Thyroid gland (tissue), 4 donors: ENCODE data around the gene INPP5A. TPM values are rescaled to one million over a fixed set of nuclear protein-coding genes. Genes with fewer than 3 reads are reported as not detected.

Source experiments
- DNase-seq, 2 donors: peaks; one replicate each; pipeline ENCODE4 v3.0.0-alpha.2; 2019
- H3K27ac ChIP-seq, 3 donors: fragments of 200-600 bp; sonication (generic); 1 replicate in 2 of 3; 2 replicates in 1 of 3; pipeline ENCODE4 v1.5.1; 2016 to 2019; ENCODE audit warnings: mild to moderate bottlenecking in 1 of 3, moderate library complexity in 1 of 3
- H3K27me3 ChIP-seq: fragments of 200-600 bp; sonication (generic); one replicate; pipeline ENCODE4 v1.5.1; 2019
- H3K36me3 ChIP-seq, 2 donors: fragments of 200-600 bp; sonication (generic); one replicate each; pipeline ENCODE4 v1.5.1; 2016 to 2019
- H3K4me1 ChIP-seq, 2 donors: fragments of 200-600 bp; sonication (generic); one replicate each; pipeline ENCODE4 v1.5.1; 2017 to 2019
- H3K4me3 ChIP-seq, 3 donors: fragments of 200-600 bp; sonication (generic); replicated peaks in 1 of 3; 1 replicate in 2 of 3; 2 replicates in 1 of 3; pipeline ENCODE4 v1.5.1; 2016; ENCODE audit warnings: mild to moderate bottlenecking in 1 of 3
- H3K9me3 ChIP-seq: fragments of 200-600 bp; sonication (generic); one replicate; pipeline ENCODE4 v1.5.1; 2017
- POLR2A ChIP-seq, 2 donors: fragments of 450-650 bp; IDR thresholded peaks; one replicate each; pipeline ENCODE4 v1.6.1; 2017; ENCODE audit warnings: antibody characterized with exemption in 2 of 2, mild to moderate bottlenecking in 2 of 2, moderate library complexity in 1 of 2
- WGBS, 2 donors: methylation state at CpG; one replicate each; pipeline ENCODE4 v1.1.5; 2017; 5-methylcytosine and 5-hydroxymethylcytosine counted together
- intact Hi-C: fragments of 100-400 bp; cut with DNase I; formaldehyde crosslinking; loops from one replicate; pipeline ENCODE4 v1.15.1; 2023
- total RNA-seq, 4 donors: library from RNA; depleted of rRNA; stranded (reverse); fragments of >200 nt; gene quantifications; one replicate each; pipeline ENCODE4 v1.2.3, GENCODE V29; 2016
- TF ChIP-seq, protein P1 (sequence below), 6 experiments: fragments of 200-600 bp in 3 of 6; fragments of 450-650 bp in 3 of 6; sonication (generic) in 3 of 6; IDR thresholded peaks; one replicate each; pipeline ENCODE4 v1.5.1; 2016 to 2019; ENCODE audit warnings: antibody characterized with exemption in 6 of 6, mild to moderate bottlenecking in 2 of 6, inconsistent platforms in 1 of 6, moderate library complexity in 1 of 6

INPP5A gene
- total RNA-seq, 4 donors from 2014 or later = 30.4 to 75.8 (median 41.1) TPM

DNA sequence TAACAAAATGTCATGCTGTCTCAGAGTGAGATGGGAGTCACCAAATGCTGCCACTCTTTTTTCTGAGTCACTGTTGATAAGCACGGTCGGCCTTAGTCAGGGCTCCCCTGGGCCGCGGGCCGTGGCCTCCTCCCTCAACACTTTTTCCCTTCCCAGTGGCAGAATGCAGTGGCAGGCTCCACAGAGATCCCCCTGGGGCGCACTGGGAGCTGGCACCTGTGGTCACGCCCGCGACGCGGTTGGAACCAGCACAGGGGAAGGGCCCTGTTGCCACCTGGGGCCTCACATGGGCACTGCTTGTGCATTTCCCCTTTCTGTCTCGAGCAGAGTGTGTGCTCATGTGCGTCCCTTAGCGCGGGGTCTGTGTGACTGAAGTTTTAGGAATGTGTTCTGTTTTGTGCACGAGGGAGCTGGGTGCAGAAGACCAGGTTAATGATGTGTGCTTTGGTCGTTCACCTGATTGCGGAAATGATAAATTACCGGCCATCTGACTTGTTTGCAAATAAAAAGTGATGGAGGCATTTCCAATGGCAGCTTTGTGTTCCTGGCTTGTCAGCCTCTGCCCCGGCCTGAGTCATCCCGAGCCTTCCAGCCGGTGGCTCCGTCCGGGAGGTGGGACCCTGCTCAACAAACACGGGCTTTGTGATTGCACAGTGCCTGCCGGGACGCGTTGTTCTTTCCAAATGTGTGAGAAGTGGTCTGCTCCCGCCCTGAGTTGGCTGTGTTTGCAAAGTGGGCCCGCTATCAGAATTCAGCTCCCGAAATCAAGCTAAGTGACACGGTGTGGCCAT, 147.7 kb downstream of the INPP5A start:
- Histone ChIP-seq H3K4me3 (no peak overlapping the region), H3K4me1 (no peaks in the 10 kb centered on the region), H3K36me3 (no peaks in the 10 kb centered on the region), H3K9me3 (no peaks in the 10 kb centered on the region), H3K27ac (no peak overlapping the region), H3K27me3 (no peaks in the 10 kb centered on the region)
- WGBS, 2 donors = 75 to 77% methylated on average over 25 to 32 of the region's 32 CpGs
- TF ChIP-seq, protein P1, sequence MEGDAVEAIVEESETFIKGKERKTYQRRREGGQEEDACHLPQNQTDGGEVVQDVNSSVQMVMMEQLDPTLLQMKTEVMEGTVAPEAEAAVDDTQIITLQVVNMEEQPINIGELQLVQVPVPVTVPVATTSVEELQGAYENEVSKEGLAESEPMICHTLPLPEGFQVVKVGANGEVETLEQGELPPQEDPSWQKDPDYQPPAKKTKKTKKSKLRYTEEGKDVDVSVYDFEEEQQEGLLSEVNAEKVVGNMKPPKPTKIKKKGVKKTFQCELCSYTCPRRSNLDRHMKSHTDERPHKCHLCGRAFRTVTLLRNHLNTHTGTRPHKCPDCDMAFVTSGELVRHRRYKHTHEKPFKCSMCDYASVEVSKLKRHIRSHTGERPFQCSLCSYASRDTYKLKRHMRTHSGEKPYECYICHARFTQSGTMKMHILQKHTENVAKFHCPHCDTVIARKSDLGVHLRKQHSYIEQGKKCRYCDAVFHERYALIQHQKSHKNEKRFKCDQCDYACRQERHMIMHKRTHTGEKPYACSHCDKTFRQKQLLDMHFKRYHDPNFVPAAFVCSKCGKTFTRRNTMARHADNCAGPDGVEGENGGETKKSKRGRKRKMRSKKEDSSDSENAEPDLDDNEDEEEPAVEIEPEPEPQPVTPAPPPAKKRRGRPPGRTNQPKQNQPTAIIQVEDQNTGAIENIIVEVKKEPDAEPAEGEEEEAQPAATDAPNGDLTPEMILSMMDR (IDR thresholded peaks at IDR 0.05) = no peak
- TF ChIP-seq POLR2A (IDR thresholded peaks at IDR 0.05) = no peak
- intact Hi-C loops = no loop called here
- no peak for DNase-seq

DNA sequence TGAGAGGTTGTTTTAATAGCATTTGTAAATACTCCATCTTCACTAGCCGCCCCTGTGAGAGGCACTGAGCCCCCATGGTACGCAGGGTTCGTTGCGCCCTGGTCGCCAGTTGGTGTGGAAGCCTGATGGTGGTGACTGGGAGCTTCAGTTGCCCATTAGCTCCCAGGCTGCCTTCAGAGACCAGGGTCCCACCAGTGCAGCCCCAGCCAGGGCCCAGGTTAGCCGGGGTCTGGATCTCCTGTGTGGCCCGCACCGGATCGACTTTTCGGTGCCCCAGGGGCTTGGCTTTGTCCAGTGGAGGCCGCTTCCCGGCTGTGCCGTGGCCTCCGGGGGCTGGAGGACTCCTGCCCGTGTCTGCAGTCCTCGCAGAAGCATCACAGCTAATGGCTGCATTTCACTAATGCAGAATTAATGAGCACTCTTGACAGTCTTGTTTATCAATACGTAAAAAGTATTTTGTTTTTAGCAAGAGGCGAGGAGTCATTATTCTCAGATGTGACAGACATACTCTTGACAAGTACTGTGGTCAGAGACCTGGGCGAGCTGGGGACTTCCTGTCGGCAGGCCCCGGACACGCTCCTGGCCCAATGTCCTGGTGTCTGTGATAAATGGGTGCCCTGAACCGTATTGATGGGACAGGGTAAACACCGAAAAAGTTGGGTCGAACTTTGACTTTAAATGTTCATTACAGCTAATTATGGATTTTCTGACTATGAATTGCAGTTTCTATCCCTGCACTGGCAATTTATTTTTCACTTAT, 148.5 kb downstream of the INPP5A start:
- no peak overlapping the region for H3K27ac ChIP-seq
- no peak overlapping the region for H3K4me3 ChIP-seq
- intact Hi-C loops = no loop called here
- no peaks in the 10 kb centered on the region for H3K27me3 ChIP-seq
- H3K9me3 ChIP-seq = no peaks in the 10 kb centered on the region
- H3K4me1 ChIP-seq = no peaks in the 10 kb centered on the region
- TF ChIP-seq, protein P1 (IDR thresholded peaks at IDR 0.05) = no peak
- TF ChIP-seq POLR2A (IDR thresholded peaks at IDR 0.05) = no peak
- DNase-seq = peak in 1 of 2 donors; percentile 1
- WGBS, 2 donors = 91 to 96% methylated on average over 14 to 25 of the region's 25 CpGs
- peaks cover 3 to 6% of the 10 kb centered on the region in 2 donors for H3K36me3 ChIP-seq

DNA sequence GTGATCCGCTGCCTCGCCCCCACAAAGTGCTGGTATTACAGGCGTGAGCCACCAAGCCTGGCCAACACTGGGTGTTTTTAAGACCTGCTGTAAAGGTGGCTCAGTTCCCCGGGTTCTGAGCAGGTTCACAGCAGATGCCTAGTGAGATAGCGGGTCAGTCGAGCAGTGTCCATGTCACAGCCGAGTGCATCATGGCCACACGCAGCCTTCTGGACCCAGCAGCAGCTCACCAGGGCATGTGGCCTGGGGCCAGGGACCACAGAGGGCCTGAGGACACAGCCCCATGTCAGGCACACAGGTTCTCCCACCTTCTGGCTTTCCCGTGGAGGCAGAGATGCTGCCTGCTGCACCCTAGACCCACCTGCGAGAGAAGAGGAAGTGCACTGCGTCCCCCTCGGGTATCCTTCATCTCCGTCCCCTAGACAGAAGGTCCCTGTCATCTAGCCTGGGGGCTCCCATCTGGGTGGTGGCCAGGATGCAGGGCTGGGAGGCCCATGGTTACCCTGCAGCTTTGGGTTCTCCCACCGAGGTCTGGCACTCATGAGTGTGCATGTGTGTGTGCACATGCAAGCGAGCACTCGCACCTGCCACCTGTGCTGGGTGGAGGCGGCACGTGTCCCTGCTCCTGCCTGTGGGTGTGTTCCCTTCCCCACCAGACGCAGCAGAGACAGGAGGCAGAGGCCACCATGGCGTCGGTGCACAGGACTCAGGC, 149.8 kb downstream of the INPP5A start:
- TF ChIP-seq POLR2A (IDR thresholded peaks at IDR 0.05) = no peak
- TF ChIP-seq, protein P1 (IDR thresholded peaks at IDR 0.05) = no peak
- WGBS, 2 donors = 94 to 96% methylated on average over 17 to 20 of the region's 21 CpGs
- Histone ChIP-seq H3K4me3 (no peak overlapping the region), H3K9me3 (no peaks in the 10 kb centered on the region), H3K27me3 (no peaks in the 10 kb centered on the region), H3K4me1 (no peaks in the 10 kb centered on the region), H3K36me3 (peaks cover 8 to 9% of the 10 kb centered on the region in 2 donors), H3K27ac (no peak overlapping the region)
- peak in 1 of 2 donors; percentile 1 for DNase-seq
- intact Hi-C loops = no loop called here

DNA sequence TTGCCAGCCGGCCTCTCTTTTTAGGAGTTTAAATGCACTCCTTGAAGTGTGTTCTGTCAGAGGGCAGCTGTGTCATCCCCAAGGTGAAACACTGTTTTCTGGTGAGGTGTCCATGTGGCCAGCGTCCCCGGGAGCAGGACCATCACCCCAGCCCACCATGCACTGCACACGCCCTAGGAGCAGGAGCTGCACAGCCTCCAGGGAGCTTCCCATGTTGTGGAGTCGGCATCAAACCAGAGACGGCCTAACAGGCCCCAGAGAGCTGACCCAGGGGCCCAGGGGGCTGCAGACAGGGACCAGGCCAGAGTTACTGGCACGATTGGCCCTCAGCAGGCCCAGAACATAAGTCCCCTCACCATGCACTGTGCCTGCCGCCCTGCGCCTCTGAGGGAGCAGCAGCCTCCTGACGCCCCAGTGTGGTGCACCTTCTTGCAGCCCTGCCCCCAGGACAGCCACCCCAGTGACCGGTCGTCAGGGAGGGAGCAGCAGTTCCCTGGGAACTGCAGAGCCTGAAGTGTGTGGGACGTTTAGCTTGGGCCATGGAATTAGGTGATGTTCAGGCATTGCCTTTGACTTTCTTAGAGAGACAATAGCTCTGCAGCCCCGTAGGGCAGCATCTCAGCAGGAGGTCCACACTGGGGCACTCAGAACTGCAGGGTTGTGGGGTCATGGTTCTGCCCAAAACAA, 150.4 kb downstream of the INPP5A start:
- peak in 1 of 2 donors; percentile 0 for DNase-seq
- intact Hi-C loops = no loop called here

More for the DNA sequence above, 150.4 kb downstream of the INPP5A start:
- no peaks in the 10 kb centered on the region for H3K27me3 ChIP-seq
- H3K36me3 ChIP-seq = peaks cover 8 to 9% of the 10 kb centered on the region in 2 donors
- no peak overlapping the region for H3K4me3 ChIP-seq
- H3K27ac ChIP-seq = no peak overlapping the region
- no peaks in the 10 kb centered on the region for H3K4me1 ChIP-seq
- 78 to 89% methylated on average over 11 of the region's 14 CpGs for WGBS, 2 donors
- TF ChIP-seq POLR2A (IDR thresholded peaks at IDR 0.05) = no peak
- TF ChIP-seq, protein P1 (IDR thresholded peaks at IDR 0.05) = no peak
- no peaks in the 10 kb centered on the region for H3K9me3 ChIP-seq
